Inferior parietal cortex (tissue), 1 donor: ENCODE data around the gene XIRP2.
A peak's percentile ranks its signal among the peaks of the same experiment; 100 is the strongest.

ENCODE experiments used
- DNase-seq: peaks from one replicate; pipeline ENCODE4 v3.0.0-alpha.2; 2016; ENCODE audit errors: extremely low spot score

XIRP2 gene

DNA sequence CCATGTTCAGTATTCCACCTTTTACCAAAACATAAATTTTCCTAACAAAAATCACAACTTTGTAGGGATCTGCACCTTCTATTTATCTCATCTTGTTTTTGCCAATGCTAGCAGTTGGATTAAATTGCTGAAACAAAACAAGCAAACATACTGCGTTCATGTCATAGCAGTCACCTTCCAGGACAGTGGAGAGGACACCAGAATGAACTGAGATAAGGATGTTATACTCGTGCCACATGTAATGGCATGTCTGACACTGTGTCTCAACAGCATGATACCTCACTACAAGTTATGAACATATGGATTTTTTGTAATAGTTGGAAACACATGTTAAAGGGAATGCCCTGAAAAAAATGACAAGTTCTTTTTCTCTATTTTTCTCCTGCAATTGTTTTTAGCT, 245.3 kb downstream of the XIRP2 start:
- DNase-seq = no peak

- no peak for DNase-seq
Measured at GRCh38 chr2:167134381-167135072, 246.2 kb downstream of the XIRP2 start.

DNA sequence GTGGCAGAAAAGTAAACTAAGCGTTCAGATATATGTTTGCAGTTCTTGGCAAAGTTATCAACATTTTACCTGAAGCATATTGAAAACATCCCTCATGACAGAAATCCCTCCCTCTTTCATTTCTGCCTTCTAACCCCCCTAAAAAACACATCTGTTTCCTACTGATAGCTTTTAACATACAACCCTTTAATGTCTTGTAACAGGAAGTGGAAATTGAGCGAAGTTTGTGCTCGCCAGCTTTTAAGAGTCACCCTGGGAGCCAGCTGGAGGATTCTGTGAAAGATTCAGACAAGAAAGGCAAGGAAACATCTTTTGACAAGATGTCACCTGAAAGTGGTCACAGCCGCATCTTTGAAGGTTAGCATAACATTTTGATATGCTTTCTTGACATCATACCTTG, 247.4 kb downstream of the XIRP2 start:
- DNase-seq = no peak

DNA sequence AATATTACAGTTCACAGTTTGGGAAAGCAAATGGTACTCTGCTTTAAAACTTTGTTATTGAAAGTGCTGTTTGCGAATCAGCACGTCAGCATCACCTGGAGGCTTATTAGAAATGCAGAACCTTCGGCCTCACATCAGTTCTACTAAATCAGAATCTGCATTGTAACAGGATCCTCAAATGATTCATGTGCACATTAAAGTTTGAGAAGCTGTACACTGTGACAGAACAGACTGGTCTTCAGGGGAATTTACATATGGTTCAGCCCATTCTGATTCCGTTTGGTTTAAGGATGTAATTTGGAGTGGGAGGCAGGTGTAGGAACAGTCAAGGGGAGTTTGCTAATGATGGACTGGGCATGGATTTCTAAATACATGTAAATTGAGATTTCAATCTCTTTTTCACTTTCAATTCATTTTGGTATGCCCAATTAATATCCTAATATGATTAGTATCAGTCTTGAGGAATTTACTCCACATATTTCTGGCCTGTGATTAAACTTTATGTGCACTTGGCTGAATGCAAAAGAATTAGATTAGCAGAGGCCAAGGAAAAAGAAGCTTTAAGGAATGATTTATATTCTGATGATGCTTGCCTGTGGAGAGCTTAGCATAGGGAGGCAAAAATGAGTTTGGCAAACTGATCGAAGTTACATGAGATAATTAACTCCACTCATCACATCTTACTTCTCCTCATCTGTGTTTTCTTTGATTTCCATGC, 248.8 kb downstream of the XIRP2 start:
- no peak for DNase-seq

GRCh38 chr2:167140330-167140729, 252.1 kb downstream of the XIRP2 start:
- DNase-seq = no peak

DNA sequence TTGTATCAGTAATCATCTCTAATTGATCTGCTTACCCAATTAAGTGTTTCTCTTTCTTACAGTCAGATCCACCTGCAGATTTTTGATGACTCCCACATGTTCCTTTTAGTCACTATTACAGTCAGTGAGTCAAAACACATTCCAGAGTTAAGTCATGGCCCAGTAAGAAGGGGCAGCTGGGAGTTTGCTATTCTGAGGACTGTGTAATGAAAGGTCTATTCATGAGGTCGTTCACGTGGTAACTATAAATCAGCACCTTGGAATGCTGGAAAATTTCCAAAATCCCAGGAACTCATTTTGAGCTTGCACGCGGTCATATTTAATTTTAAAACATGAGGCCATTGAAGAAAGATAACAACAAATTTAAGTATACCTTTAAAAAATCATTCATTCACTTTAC, 252.5 kb downstream of the XIRP2 start:
- no peak for DNase-seq

GRCh38 chr2:167142554-167142953, 254.3 kb downstream of the XIRP2 start:
- no peak for DNase-seq

GRCh38 chr2:167144179-167144898, 256.1 kb downstream of the XIRP2 start:
- DNase-seq = no peak

GRCh38 chr2:167147271-167147941, 259.1 kb downstream of the XIRP2 start:
- no peak for DNase-seq

DNA sequence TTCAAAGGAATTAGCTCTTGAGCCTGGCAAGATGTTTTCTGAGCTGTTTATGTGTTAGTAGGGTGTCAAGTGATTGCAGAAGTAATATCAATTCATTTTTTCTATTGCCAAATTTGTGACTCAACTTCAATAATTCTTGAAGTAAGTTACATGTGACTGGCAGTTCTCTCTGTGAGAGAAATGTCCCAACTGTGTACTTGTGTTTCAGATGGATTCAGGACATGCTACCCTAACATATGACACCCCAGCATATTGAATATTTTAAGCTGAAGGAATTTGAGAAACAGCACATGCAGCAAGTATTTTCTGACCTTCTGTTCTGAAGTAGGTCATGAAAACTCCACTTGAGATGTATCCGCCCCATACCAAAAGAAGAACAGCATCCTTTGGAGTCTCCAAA, 263.6 kb downstream of the XIRP2 start:
- no peak for DNase-seq

DNA sequence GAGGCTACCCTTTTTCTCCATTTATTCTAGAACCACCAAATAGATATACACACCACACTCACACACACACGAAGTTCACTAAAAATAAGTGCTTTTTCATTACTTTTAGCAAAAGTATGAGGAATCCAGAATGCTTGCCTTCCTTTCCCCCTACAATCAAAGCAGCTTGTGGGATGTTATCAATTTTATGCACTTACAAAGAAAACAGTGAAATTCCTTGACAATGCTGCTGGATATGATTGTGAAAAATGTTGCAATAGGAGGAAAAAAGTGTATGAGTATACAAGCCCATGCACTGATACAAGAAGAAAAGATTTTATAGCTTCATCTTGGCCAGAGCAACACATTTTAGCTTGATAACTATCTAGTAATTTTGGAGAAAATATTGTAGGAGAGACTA, 269.2 kb downstream of the XIRP2 start:
- no peak for DNase-seq

GRCh38 chr2:167177196-167177595, 288.9 kb downstream of the XIRP2 start:
- no peak for DNase-seq

DNA sequence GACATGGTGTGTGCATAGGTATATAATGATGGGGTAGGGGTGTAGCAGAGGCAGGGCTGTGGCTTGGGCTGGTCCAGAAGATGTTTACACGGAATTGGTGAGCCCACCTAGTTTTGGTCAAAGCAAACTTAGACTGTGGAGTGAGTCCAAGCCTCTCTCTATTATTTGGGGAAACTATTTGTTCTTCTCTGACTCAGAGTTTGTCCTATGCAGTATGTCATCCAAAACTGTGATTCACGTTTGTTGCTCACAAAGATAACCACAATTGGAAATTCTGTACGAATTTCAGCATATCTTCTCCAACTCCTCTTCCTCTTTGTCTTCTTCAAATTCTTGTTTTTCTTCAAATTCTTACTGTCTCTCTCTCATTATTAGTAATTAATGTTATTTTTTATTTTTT, 292.9 kb downstream of the XIRP2 start:
- DNase-seq = no peak

DNA sequence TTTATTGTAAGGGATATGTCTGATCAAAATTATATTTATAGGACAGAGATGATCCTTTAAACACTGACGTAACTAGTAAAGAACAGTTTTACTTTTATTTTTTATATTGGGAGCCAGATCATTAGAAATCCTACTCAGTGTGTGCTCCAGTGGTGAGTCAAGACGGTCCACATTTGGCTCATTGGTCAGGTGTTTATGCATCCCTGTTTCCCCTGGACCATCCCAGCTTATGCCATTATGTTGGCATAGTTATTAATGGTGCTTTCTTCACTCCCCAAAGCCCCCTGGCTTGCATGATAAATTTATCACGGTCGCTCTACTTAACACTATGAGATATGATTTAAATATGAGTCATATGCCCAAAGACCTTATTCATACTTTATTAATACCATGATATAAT, 293.4 kb downstream of the XIRP2 start:
- no peak for DNase-seq

DNA sequence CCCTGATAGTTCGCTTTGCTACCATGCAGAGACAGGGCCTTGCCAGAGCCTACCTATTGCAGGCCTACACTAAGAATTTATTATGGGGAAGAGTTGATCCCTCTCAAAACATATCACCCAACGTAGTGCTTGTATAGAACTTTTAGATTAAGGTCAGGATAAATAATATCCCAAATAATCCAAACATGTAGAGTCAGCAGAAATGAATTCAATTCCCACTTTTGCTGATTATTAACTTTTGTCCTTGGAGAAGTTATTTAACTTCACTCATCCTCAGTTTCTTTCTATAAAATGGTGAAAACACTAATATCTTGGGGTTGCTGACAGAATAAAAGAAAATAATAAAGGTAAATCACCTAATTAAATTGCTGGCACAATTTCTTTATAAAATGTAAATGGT, 294.1 kb downstream of the XIRP2 start:
- DNase-seq = no peak

DNA sequence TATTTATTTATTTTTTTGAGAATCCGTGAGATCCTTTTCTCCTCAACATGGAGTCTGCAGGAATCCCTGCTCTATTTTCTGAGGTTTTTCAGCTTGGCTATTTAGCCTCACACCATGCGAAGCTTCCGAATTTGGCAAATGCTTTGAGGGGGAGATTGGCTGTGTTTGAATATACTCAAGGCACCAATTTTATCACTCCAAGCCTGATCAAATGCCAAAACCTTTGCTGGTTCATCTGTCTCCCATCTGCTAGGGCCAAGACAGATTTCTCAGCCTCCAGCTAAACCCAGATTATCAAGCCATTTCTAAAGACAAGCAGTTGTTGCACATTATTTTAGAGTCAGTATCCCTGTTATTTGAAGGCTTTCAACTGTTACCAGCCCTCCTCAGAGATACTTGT, 295.7 kb downstream of the XIRP2 start:
- peak; percentile 20 for DNase-seq

DNA sequence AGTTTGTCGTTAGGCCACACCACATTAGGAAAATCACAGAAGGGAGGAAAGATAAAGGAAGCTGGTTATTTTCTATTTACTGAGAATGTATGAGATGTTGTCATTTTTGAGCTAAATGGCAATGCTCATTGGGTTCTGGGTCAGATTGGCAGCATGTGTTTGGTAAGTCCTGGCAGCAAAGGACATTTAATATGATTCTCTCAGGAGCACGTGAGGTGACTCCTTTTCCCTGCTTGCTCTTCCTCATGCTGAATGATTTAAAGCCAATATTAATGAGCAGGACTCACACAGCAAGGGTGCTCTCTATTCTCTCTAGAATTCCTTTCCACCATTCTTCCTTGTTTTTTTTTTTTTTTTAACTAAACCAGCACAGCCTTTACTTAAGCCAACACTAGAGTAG, 298.2 kb downstream of the XIRP2 start:
- no peak for DNase-seq

GRCh38 chr2:167187049-167187727, 298.9 kb downstream of the XIRP2 start:
- no peak for DNase-seq

DNA sequence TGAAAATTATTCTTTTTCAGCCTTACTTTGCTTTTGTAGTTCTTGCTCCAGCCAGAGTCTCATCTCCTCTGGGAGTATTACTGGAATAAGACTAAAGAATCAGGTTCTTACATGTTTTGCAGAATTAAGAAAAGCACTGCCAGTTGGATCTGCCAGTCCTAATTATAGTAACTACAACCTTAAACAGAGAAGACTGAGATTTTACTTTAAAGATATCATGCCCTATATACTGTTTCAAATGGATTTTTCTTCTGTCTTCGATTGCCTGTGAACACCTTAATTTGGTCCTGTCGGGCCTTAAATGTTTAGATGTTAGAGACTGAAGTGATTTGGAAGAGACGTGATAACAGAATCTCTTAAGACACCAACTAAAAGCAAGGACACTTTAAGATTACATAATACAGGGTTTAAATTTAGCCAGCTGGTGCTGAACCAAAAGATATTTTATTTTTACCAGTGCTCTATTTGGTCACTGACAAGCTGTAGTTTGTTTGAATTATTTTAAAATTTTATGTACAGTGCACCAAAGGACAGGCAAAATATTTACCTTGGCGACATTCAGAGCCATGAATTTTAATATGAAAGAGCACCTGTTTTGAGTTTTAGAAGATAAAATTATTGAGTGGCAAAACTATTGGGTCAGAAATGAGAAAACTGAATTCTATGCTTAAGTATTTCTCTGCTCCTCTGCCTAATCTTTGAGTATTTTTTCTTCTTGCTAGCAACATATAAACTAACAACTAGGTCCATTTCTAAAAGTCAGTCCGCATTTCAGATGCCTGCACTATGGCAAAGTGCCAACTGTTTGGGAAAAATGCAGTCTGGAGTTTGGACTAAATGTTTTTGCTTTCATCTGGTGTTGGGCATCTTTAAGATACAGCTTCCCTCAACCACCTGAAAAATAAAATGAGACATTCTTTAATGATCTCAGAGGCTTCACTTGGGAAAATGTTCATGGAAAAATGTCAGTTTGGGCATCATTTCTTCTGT, 300.0 kb downstream of the XIRP2 start:
- DNase-seq = peak; percentile 61

DNA sequence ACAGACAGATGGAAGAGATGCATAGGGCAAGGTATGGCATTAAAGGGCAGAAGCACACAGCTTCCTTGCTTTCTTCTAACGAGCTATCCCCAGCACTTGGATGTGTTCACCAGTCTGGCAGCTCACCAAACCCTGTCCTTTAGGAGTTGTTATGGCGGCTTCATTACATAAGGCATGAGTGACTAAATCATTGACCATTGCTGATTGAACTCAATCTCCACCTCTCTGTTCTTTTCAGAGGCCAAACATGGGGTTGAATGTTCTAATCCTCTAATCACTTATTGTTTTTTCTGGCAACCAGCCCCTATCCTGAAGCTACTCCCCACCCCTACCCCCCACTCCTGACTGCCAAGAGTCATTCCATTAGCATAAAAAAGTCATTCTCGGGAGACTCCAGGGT, 301.8 kb downstream of the XIRP2 start:
- DNase-seq = no peak

GRCh38 chr2:167191588-167191987, 303.3 kb downstream of the XIRP2 start:
- no peak for DNase-seq
